ENCODE measurements around the gene KIF5B. TPM values are rescaled to one million over a fixed set of nuclear protein-coding genes. Genes with fewer than 3 reads are reported as not detected.

The KIF5B gene
- total and polyA plus RNA-seq, 2 donors (not counting 1 experiment from before 2014, with no cell fraction given), result 9.5 to 44.1 TPM

- H3K27me3 Mint-ChIP-seq, result peaks cover 12% of the 10 kb centered on the region
- ATAC-seq (ENCODE audit: low read depth) (no peak), DNase-seq (no peak)
- no CpG with 5 or more reads among the region's 5 CpGs for WGBS (ENCODE audit: insufficient coverage)
- H3K27ac ChIP-seq (ENCODE audit: low read length in 2 of 2), result no peak overlapping the region
- H3K27ac Mint-ChIP-seq, result no peak overlapping the region
- H3K79me2 ChIP-seq (ENCODE audit: control insufficient read depth, insufficient read depth, low read length), result no peaks in the 10 kb centered on the region
- no peak overlapping the region for H3K4me2 ChIP-seq (replicated peaks; ENCODE audit: low read depth, low read length, poor library complexity, severe bottlenecking)
- ChIA-PET POLR2A (no interaction called here), CTCF (no interaction called here)
- H3K36me3 ChIP-seq (replicated peaks in 1 of 2; ENCODE audit: control extremely low read depth in 1 of 2, control insufficient read depth in 1 of 2, extremely low read depth in 1 of 2, insufficient read depth in 2 of 2, low read length in 1 of 2), result no peaks in the 10 kb centered on the region
- H4K20me1 ChIP-seq (ENCODE audit: control insufficient read depth, insufficient read depth, low read length, poor library complexity, severe bottlenecking), result no peaks in the 10 kb centered on the region
- H2AFZ ChIP-seq (ENCODE audit: insufficient read depth, low read depth, low read length, poor library complexity, severe bottlenecking), result no peak overlapping the region
- no peaks in the 10 kb centered on the region for H3K4me1 ChIP-seq (ENCODE audit: control insufficient read depth in 2 of 2, insufficient read depth in 2 of 2, low read length in 2 of 2)
- H3K4me3 Mint-ChIP-seq, result no peak overlapping the region
- H3K9ac ChIP-seq (ENCODE audit: low read length), result no peak overlapping the region
- H3K4me1 Mint-ChIP-seq, result no peaks in the 10 kb centered on the region
- H3K9me3 Mint-ChIP-seq (ENCODE audit: insufficient read depth), result no peaks in the 10 kb centered on the region
- peaks cover 0 to 3% (median 0%) of the 10 kb centered on the region in 4 experiments for H3K27me3 ChIP-seq (replicated peaks in 1 of 4; ENCODE audit: control extremely low read depth in 1 of 4, control insufficient read depth in 3 of 4, insufficient read depth in 4 of 4, low read length in 3 of 4)
- no peak overlapping the region for H3K4me3 ChIP-seq (ENCODE audit: control extremely low read depth in 1 of 5, extremely low read depth in 1 of 5, insufficient read depth in 1 of 5, low read depth in 2 of 5, low read length in 4 of 5)
- H3K9me3 ChIP-seq (ENCODE audit: control extremely low read depth in 1 of 3, control insufficient read depth in 2 of 3, insufficient read depth in 1 of 3, low read length in 2 of 3), result no peaks in the 10 kb centered on the region
- intact Hi-C loops (cut with micrococcal nuclease), result no loop called here
- TF ChIP-seq CTCF (IDR thresholded peaks at IDR 0.05) (no peak), EZH2 (IDR thresholded peaks at IDR 0.05; ENCODE audit: borderline replicate concordance, insufficient read depth, low read depth, low read length, poor library complexity, severe bottlenecking) (no peak)
Observed at GRCh38 chr10:32073128-32073527, 16.9 kb upstream of the KIF5B start.

- CTCF ChIA-PET, result no interaction called here
- peaks cover 12% of the 10 kb centered on the region for H3K27me3 Mint-ChIP-seq
- no peak overlapping the region for H3K4me3 ChIP-seq (ENCODE audit: control extremely low read depth in 1 of 5, extremely low read depth in 1 of 5, insufficient read depth in 1 of 5, low read depth in 2 of 5, low read length in 4 of 5)
- no peak overlapping the region for H3K4me3 Mint-ChIP-seq
- no peak overlapping the region for H3K4me2 ChIP-seq (replicated peaks; ENCODE audit: low read depth, low read length, poor library complexity, severe bottlenecking)
- no peak for ATAC-seq (ENCODE audit: low read depth)
- H3K27ac Mint-ChIP-seq, result no peak overlapping the region
- no peak overlapping the region for H2AFZ ChIP-seq (ENCODE audit: insufficient read depth, low read depth, low read length, poor library complexity, severe bottlenecking)
- no peaks in the 10 kb centered on the region for H3K9me3 ChIP-seq (ENCODE audit: control extremely low read depth in 1 of 3, control insufficient read depth in 2 of 3, insufficient read depth in 1 of 3, low read length in 2 of 3)
- H3K4me1 ChIP-seq (ENCODE audit: control insufficient read depth in 2 of 2, insufficient read depth in 2 of 2, low read length in 2 of 2), result no peaks in the 10 kb centered on the region
- no peak overlapping the region for H3K9ac ChIP-seq (ENCODE audit: low read length)
- no peak overlapping the region for H3K27ac ChIP-seq (ENCODE audit: low read length in 2 of 2)
- intact Hi-C loops (cut with micrococcal nuclease), result no loop called here
- H4K20me1 ChIP-seq (ENCODE audit: control insufficient read depth, insufficient read depth, low read length, poor library complexity, severe bottlenecking), result no peaks in the 10 kb centered on the region
- no peak for TF ChIP-seq EZH2 (IDR thresholded peaks at IDR 0.05; ENCODE audit: borderline replicate concordance, insufficient read depth, low read depth, low read length, poor library complexity, severe bottlenecking)
- POLR2A ChIA-PET, result no interaction called here
- no peaks in the 10 kb centered on the region for H3K36me3 ChIP-seq (replicated peaks in 1 of 2; ENCODE audit: control extremely low read depth in 1 of 2, control insufficient read depth in 1 of 2, extremely low read depth in 1 of 2, insufficient read depth in 2 of 2, low read length in 1 of 2)
- no peaks in the 10 kb centered on the region for H3K9me3 Mint-ChIP-seq (ENCODE audit: insufficient read depth)
- H3K79me2 ChIP-seq (ENCODE audit: control insufficient read depth, insufficient read depth, low read length), result no peaks in the 10 kb centered on the region
- no peak for DNase-seq
- no peaks in the 10 kb centered on the region for H3K27me3 ChIP-seq (replicated peaks in 1 of 4; ENCODE audit: control extremely low read depth in 1 of 4, control insufficient read depth in 3 of 4, insufficient read depth in 4 of 4, low read length in 3 of 4)
- 91% methylated on average over 6 of the region's 7 CpGs for WGBS (ENCODE audit: insufficient coverage)
- H3K4me1 Mint-ChIP-seq, result no peaks in the 10 kb centered on the region
Observed at GRCh38 chr10:32072025-32072800, 16.0 kb upstream of the KIF5B start.
